ENCODE data around the gene DPF3.
A peak's percentile ranks its signal among the peaks of the same experiment; 100 is the strongest.

Gene DPF3

GRCh38 chr14:72893636-72894322 lies at the start of gene DPF3:
Gene DPF3, minus strand, starts transcription at chr14:72894101. Its CDS starts 13 bp downstream, at chr14:72894088.
- H3K4me3 ChIP-seq (ENCODE audit: low read length): peak within 1 kb of the TSS; percentile 61; the same call in 1 of the 2 replicates
- DNase-seq (ENCODE audit: low read depth, low spot score): peak; percentile 92
- no peak within 1 kb of the TSS for H3K27ac ChIP-seq (ENCODE audit: low read length)
- peaks cover 35% of the 10 kb centered on the region for H3K27me3 ChIP-seq (ENCODE audit: control insufficient read depth, insufficient read depth, low read length)
- no CpG with 5 or more reads among the region's 54 CpGs for WGBS (ENCODE audit: insufficient coverage, insufficient read length)
- H3K36me3 ChIP-seq (ENCODE audit: control insufficient read depth, insufficient read depth, low read length): no peaks in the 10 kb centered on the region
- peaks cover 9% of the 10 kb centered on the region for H3K4me1 ChIP-seq (ENCODE audit: control insufficient read depth, insufficient read depth, low read length)
- no peaks in the 10 kb centered on the region for H3K9me3 ChIP-seq (ENCODE audit: control insufficient read depth, insufficient read depth, low read length)

GRCh38 chr14:72942934-72943333 lies 49.0 kb upstream of the DPF3 start:
- H3K27me3 ChIP-seq (ENCODE audit: control insufficient read depth, insufficient read depth, low read length): no peaks in the 10 kb centered on the region
- H3K4me1 ChIP-seq (ENCODE audit: control insufficient read depth, insufficient read depth, low read length): no peaks in the 10 kb centered on the region
- H3K36me3 ChIP-seq (ENCODE audit: control insufficient read depth, insufficient read depth, low read length): peaks cover 14% of the 10 kb centered on the region
- DNase-seq (ENCODE audit: low read depth, low spot score): no peak
- H3K27ac ChIP-seq (ENCODE audit: low read length): no peak overlapping the region
- no peaks in the 10 kb centered on the region for H3K9me3 ChIP-seq (ENCODE audit: control insufficient read depth, insufficient read depth, low read length)
- H3K4me3 ChIP-seq (ENCODE audit: low read length): no peak overlapping the region
- no CpG with 5 or more reads among the region's 14 CpGs for WGBS (ENCODE audit: insufficient coverage, insufficient read length)

- DNase-seq (ENCODE audit: low read depth, low spot score): no peak
- H3K27me3 ChIP-seq (ENCODE audit: control insufficient read depth, insufficient read depth, low read length): no peaks in the 10 kb centered on the region
- H3K4me1 ChIP-seq (ENCODE audit: control insufficient read depth, insufficient read depth, low read length): no peaks in the 10 kb centered on the region
- H3K9me3 ChIP-seq (ENCODE audit: control insufficient read depth, insufficient read depth, low read length): no peaks in the 10 kb centered on the region
- peaks cover 14% of the 10 kb centered on the region for H3K36me3 ChIP-seq (ENCODE audit: control insufficient read depth, insufficient read depth, low read length)
- no peak overlapping the region for H3K27ac ChIP-seq (ENCODE audit: low read length)
- no peak overlapping the region for H3K4me3 ChIP-seq (ENCODE audit: low read length)
- no CpG with 5 or more reads among the region's 12 CpGs for WGBS (ENCODE audit: insufficient coverage, insufficient read length)
Measured at GRCh38 chr14:72941286-72941985, 47.5 kb upstream of the DPF3 start.

- no CpG with 5 or more reads among the region's 13 CpGs for WGBS (ENCODE audit: insufficient coverage, insufficient read length)
- DNase-seq (ENCODE audit: low read depth, low spot score): no peak
- Histone ChIP-seq H3K9me3 (ENCODE audit: control insufficient read depth, insufficient read depth, low read length) (no peaks in the 10 kb centered on the region), H3K27ac (ENCODE audit: low read length) (no peak overlapping the region), H3K4me1 (ENCODE audit: control insufficient read depth, insufficient read depth, low read length) (no peaks in the 10 kb centered on the region), H3K36me3 (ENCODE audit: control insufficient read depth, insufficient read depth, low read length) (peaks cover 14% of the 10 kb centered on the region), H3K4me3 (ENCODE audit: low read length) (no peak overlapping the region), H3K27me3 (ENCODE audit: control insufficient read depth, insufficient read depth, low read length) (no peaks in the 10 kb centered on the region)
Measured at GRCh38 chr14:72939630-72940029, 45.7 kb upstream of the DPF3 start.

GRCh38 chr14:72932893-72933292 lies 39.0 kb upstream of the DPF3 start:
- H3K4me1 ChIP-seq (ENCODE audit: control insufficient read depth, insufficient read depth, low read length): peaks cover 3% of the 10 kb centered on the region
- 0 out of 2 replicates have a peak overlapping the region, but pooled peaks have one; percentile 7 for H3K4me3 ChIP-seq (ENCODE audit: low read length)
- no CpG with 5 or more reads among the region's 7 CpGs for WGBS (ENCODE audit: insufficient coverage, insufficient read length)
- H3K27me3 ChIP-seq (ENCODE audit: control insufficient read depth, insufficient read depth, low read length): no peaks in the 10 kb centered on the region
- no peaks in the 10 kb centered on the region for H3K9me3 ChIP-seq (ENCODE audit: control insufficient read depth, insufficient read depth, low read length)
- DNase-seq (ENCODE audit: low read depth, low spot score): no peak
- no peaks in the 10 kb centered on the region; the same call in 1 of the 2 replicates for H3K36me3 ChIP-seq (ENCODE audit: control insufficient read depth, insufficient read depth, low read length)
- no peak overlapping the region for H3K27ac ChIP-seq (ENCODE audit: low read length)

GRCh38 chr14:72929316-72930080 lies 35.6 kb upstream of the DPF3 start:
- Histone ChIP-seq H3K4me3 (ENCODE audit: low read length) (no peak overlapping the region), H3K27me3 (ENCODE audit: control insufficient read depth, insufficient read depth, low read length) (peaks cover 2% of the 10 kb centered on the region; the same call in 1 of the 2 replicates), H3K27ac (ENCODE audit: low read length) (no peak overlapping the region), H3K36me3 (ENCODE audit: control insufficient read depth, insufficient read depth, low read length) (no peaks in the 10 kb centered on the region), H3K4me1 (ENCODE audit: control insufficient read depth, insufficient read depth, low read length) (peaks cover 4% of the 10 kb centered on the region), H3K9me3 (ENCODE audit: control insufficient read depth, insufficient read depth, low read length) (no peaks in the 10 kb centered on the region)
- DNase-seq (ENCODE audit: low read depth, low spot score): no peak
- WGBS (ENCODE audit: insufficient coverage, insufficient read length): no CpG with 5 or more reads among the region's 43 CpGs

GRCh38 chr14:72928872-72929271 lies 35.0 kb upstream of the DPF3 start:
- no CpG with 5 or more reads among the region's 21 CpGs for WGBS (ENCODE audit: insufficient coverage, insufficient read length)
- H3K27ac ChIP-seq (ENCODE audit: low read length): no peak overlapping the region

GRCh38 chr14:72926292-72927028 lies 32.6 kb upstream of the DPF3 start, which contains the start of gene DCAF4:
Gene DCAF4, plus strand, starts transcription at chr14:72926464. Its CDS starts 11,515 bp downstream, at chr14:72937979.
- Histone ChIP-seq H3K27ac (ENCODE audit: low read length) (no peak within 1 kb of the TSS), H3K27me3 (ENCODE audit: control insufficient read depth, insufficient read depth, low read length) (peaks cover 2% of the 10 kb centered on the region; the same call in 1 of the 2 replicates), H3K4me1 (ENCODE audit: control insufficient read depth, insufficient read depth, low read length) (peaks cover 2% of the 10 kb centered on the region), H3K9me3 (ENCODE audit: control insufficient read depth, insufficient read depth, low read length) (no peaks in the 10 kb centered on the region), H3K4me3 (ENCODE audit: low read length) (peak within 1 kb of the TSS; percentile 68), H3K36me3 (ENCODE audit: control insufficient read depth, insufficient read depth, low read length) (no peaks in the 10 kb centered on the region)
- no CpG with 5 or more reads among the region's 59 CpGs for WGBS (ENCODE audit: insufficient coverage, insufficient read length)
- peak; percentile 90 for DNase-seq (ENCODE audit: low read depth, low spot score)

More at GRCh38 chr14:72928872-72929271, 35.0 kb upstream of the DPF3 start:
- Histone ChIP-seq H3K27me3 (ENCODE audit: control insufficient read depth, insufficient read depth, low read length) (peaks cover 2% of the 10 kb centered on the region; the same call in 1 of the 2 replicates), H3K9me3 (ENCODE audit: control insufficient read depth, insufficient read depth, low read length) (no peaks in the 10 kb centered on the region), H3K36me3 (ENCODE audit: control insufficient read depth, insufficient read depth, low read length) (no peaks in the 10 kb centered on the region), H3K4me1 (ENCODE audit: control insufficient read depth, insufficient read depth, low read length) (peaks cover 4% of the 10 kb centered on the region), H3K4me3 (ENCODE audit: low read length) (no peak overlapping the region)
- DNase-seq (ENCODE audit: low read depth, low spot score): no peak

GRCh38 chr14:72925815-72926291 lies 32.0 kb upstream of the DPF3 start:
- Histone ChIP-seq H3K4me3 (ENCODE audit: low read length) (peak overlapping the region; percentile 36; the same call in 1 of the 2 replicates), H3K27ac (ENCODE audit: low read length) (no peak overlapping the region), H3K36me3 (ENCODE audit: control insufficient read depth, insufficient read depth, low read length) (no peaks in the 10 kb centered on the region), H3K9me3 (ENCODE audit: control insufficient read depth, insufficient read depth, low read length) (no peaks in the 10 kb centered on the region), H3K27me3 (ENCODE audit: control insufficient read depth, insufficient read depth, low read length) (peaks cover 2% of the 10 kb centered on the region; the same call in 1 of the 2 replicates), H3K4me1 (ENCODE audit: control insufficient read depth, insufficient read depth, low read length) (peaks cover 2% of the 10 kb centered on the region)
- WGBS (ENCODE audit: insufficient coverage, insufficient read length): no CpG with 5 or more reads among the region's 33 CpGs
- no peak for DNase-seq (ENCODE audit: low read depth, low spot score)
